HepG2 (cell line): ENCODE data around the gene ITGAX. TPM values are rescaled to one million over a fixed set of nuclear protein-coding genes. Genes with fewer than 3 reads are reported as not detected.

Source experiments
- ATF4 ChIP-seq, 2 experiments: fragments of 450-650 bp in 1 of 2; sonication (generic) in 1 of 2; formaldehyde crosslinking; IDR thresholded peaks; 2 replicates each; pipeline versions ENCODE4 v1.5.0 to v1.8.0; 2020 to 2022; ENCODE audit warnings: mild to moderate bottlenecking in 1 of 2, missing genetic modification reagents in 1 of 2
- CEBPB ChIP-seq: IDR thresholded peaks from 2 replicates; pipeline ENCODE4 v1.6.1; 2011; ENCODE audit warnings: low read depth, low read length, improper control_type of control experiment, borderline replicate concordance
- DRAP1 ChIP-seq: IDR thresholded peaks from 2 replicates; pipeline ENCODE4 v1.6.1; 2016; ENCODE audit warnings: missing genetic modification reagents, missing compliant biosample characterization
- FOXO1 ChIP-seq: sonication (generic); formaldehyde crosslinking; IDR thresholded peaks from 2 replicates; pipeline ENCODE4 v1.4.0; 2020; ENCODE audit warnings: missing genetic modification reagents
- FOXO4 ChIP-seq: sonication (generic); formaldehyde crosslinking; conservative IDR thresholded peaks from 2 replicates; pipeline ENCODE4 v1.8.1; 2023; ENCODE audit warnings: missing genetic modification reagents
- GPN1 ChIP-seq: sonication (generic); formaldehyde crosslinking; IDR thresholded peaks from 2 replicates; pipeline ENCODE4 v1.5.1; 2020; ENCODE audit warnings: missing genetic modification reagents, borderline replicate concordance
- HNRNPL ChIP-seq: fragments of 200-400 bp; formaldehyde crosslinking; IDR thresholded peaks from 2 replicates; pipeline ENCODE4 v1.6.1; 2017; ENCODE audit warnings: mild to moderate bottlenecking, low read depth, low read length
- HOXA9 ChIP-seq: sonication (generic); formaldehyde crosslinking; IDR thresholded peaks from 2 replicates; pipeline ENCODE4 v1.8.1; 2022; ENCODE audit warnings: missing genetic modification reagents, mild to moderate bottlenecking, moderate library complexity, borderline replicate concordance
- IRF2 ChIP-seq: IDR thresholded peaks from 2 replicates; pipeline ENCODE4 v1.6.1; 2018; ENCODE audit warnings: missing genetic modification reagents, missing compliant biosample characterization
- MTA1 ChIP-seq: sonication (generic); formaldehyde crosslinking; IDR thresholded peaks from 2 replicates; pipeline ENCODE4 v1.4.0; 2020; ENCODE audit warnings: missing genetic modification reagents, mild to moderate bottlenecking, borderline replicate concordance
- MXD1 ChIP-seq: sonication (generic); formaldehyde crosslinking; IDR thresholded peaks from 2 replicates; pipeline ENCODE4 v1.4.0; 2020; ENCODE audit warnings: mild to moderate bottlenecking, missing genetic modification reagents
- POLR2AphosphoS5 ChIP-seq: IDR thresholded peaks from 2 replicates; pipeline ENCODE4 v1.6.1; 2012; ENCODE audit warnings: low read depth, low read length
- SALL1 ChIP-seq: sonication (generic); formaldehyde crosslinking; IDR thresholded peaks from 2 replicates; pipeline ENCODE4 v1.8.0; 2022; ENCODE audit warnings: mild to moderate bottlenecking, missing genetic modification reagents
- SKIL ChIP-seq: sonication (generic); formaldehyde crosslinking; IDR thresholded peaks from 2 replicates; pipeline ENCODE4 v1.8.0; 2022; ENCODE audit warnings: missing genetic modification reagents, mild to moderate bottlenecking, moderate library complexity, borderline replicate concordance
- XRCC5 ChIP-seq: fragments of 200-400 bp; formaldehyde crosslinking; optimal IDR thresholded peaks from 2 replicates; pipeline ENCODE3; 2017; ENCODE audit warnings: mild to moderate bottlenecking, low read length
- ZBTB46 ChIP-seq: sonication (generic); formaldehyde crosslinking; IDR thresholded peaks from 2 replicates; pipeline ENCODE4 v1.4.0; 2020; ENCODE audit warnings: mild to moderate bottlenecking, missing genetic modification reagents, borderline replicate concordance
- ZFP82 ChIP-seq: sonication (generic); formaldehyde crosslinking; IDR thresholded peaks from 2 replicates; pipeline ENCODE4 v1.5.1; 2020; ENCODE audit warnings: mild to moderate bottlenecking, missing genetic modification reagents, borderline replicate concordance
- ZFYVE20 ChIP-seq: sonication (generic); formaldehyde crosslinking; IDR thresholded peaks from 2 replicates; pipeline ENCODE4 v1.8.0; 2023; ENCODE audit warnings: low read depth, mild to moderate bottlenecking, moderate library complexity, missing genetic modification reagents, borderline replicate concordance
- ZNF20 ChIP-seq: sonication (generic); formaldehyde crosslinking; IDR thresholded peaks from 2 replicates; pipeline ENCODE4 v1.4.0; 2020; ENCODE audit warnings: mild to moderate bottlenecking, moderate library complexity, missing genetic modification reagents
- polyA plus RNA-seq, 8 experiments: library from polyadenylated mRNA; depleted of rRNA in 3 of 8; stranded (reverse) in 7 of 8; unstranded in 1 of 8; fragments of >200 nt; fragmentation: Illumina TruSeq in 4 of 8; extraction: Trizol in 4 of 8; gene quantifications; 2 replicates each; pipeline versions ENCODE4 v1.2.1 to v1.2.3, GENCODE V29; 2011 to 2016; ENCODE audit warnings: low read depth in 4 of 8, missing spikeins in 1 of 8, mixed read lengths in 1 of 8; ENCODE audit not compliant: insufficient read depth in 1 of 8
- total RNA-seq, 5 experiments: library from RNA; depleted of rRNA; stranded (reverse); fragments of >200 nt; fragmentation: Illumina TruSeq; extraction: Trizol; gene quantifications; 2 replicates each; pipeline ENCODE4 v1.2.3, GENCODE V29; 2016; ENCODE audit warnings: low read depth in 1 of 5

The ITGAX gene
- total and polyA plus RNA-seq, 2 of the 13 experiments (the other 11 are each of a cell fraction or from before 2014, with no cell fraction given), result 0.32 TPM; not detected in 1

- peak; percentile 83; the same call in 1 of the 2 replicates for TF ChIP-seq ZFP82 (CRISPR knock-in tag)
- TF ChIP-seq MTA1, result 0 out of 2 replicates have a peak, but pooled peaks have one; percentile 43
- peak; percentile 43 for TF ChIP-seq XRCC5
- peak; percentile 82 for TF ChIP-seq HNRNPL
- no peak for TF ChIP-seq IRF2 (CRISPR knock-in tag)
- 0 out of 2 replicates have a peak, but pooled peaks have one; percentile 2 for TF ChIP-seq ZNF20 (CRISPR knock-in tag)
- 0 out of 2 replicates have a peak, but pooled peaks have one; percentile 79 for TF ChIP-seq FOXO4
- 0 out of 2 replicates have a peak, but pooled peaks have one; percentile 43 for TF ChIP-seq DRAP1
- peak in 1 of 2 experiments; percentile 91; a peak in 2 of 4 replicates for TF ChIP-seq ATF4 (CRISPR knock-in tag; IDR thresholded peaks at IDR 0.05)
- TF ChIP-seq SALL1, result peak; percentile 59
- no peak for TF ChIP-seq HOXA9
- peak; percentile 24; the same call in 1 of the 2 replicates for TF ChIP-seq FOXO1
- 0 out of 2 replicates have a peak, but pooled peaks have one; percentile 6 for TF ChIP-seq SKIL
- TF ChIP-seq GPN1, result no peak
- peak; percentile 60 for TF ChIP-seq POLR2AphosphoS5
- peak; percentile 83 for TF ChIP-seq CEBPB
- peak; percentile 37; the same call in 1 of the 2 replicates for TF ChIP-seq ZFYVE20 (CRISPR knock-in tag)
- no peak for TF ChIP-seq ZBTB46
- no peak for TF ChIP-seq MXD1 (CRISPR knock-in tag)
Observed at GRCh38 chr16:31371619-31372484, 16.9 kb downstream of the ITGAX start (continued).
